Colonic mucosa (tissue), 4 donors: ENCODE measurements around the gene ZNF888. TPM values are rescaled to one million over a fixed set of nuclear protein-coding genes. Genes with fewer than 3 reads are reported as not detected.
"Not testable (repeated sequence)": the region's sequence is repeated elsewhere in the genome, so short reads cannot be mapped to it uniquely, and the experiment has no call there.

Source experiments
- DNase-seq: peaks from one replicate; pipeline ENCODE4 v3.0.0-alpha.2; 2020
- H3K27ac ChIP-seq: fragments of 200-600 bp; one replicate; pipeline ENCODE4 v1.8.0; 2021
- H3K27me3 ChIP-seq: fragments of 200-600 bp; one replicate; pipeline ENCODE4 v1.8.0; 2021
- H3K36me3 ChIP-seq: fragments of 200-600 bp; one replicate; pipeline ENCODE4 v1.8.0; 2021
- H3K4me1 ChIP-seq: fragments of 200-600 bp; one replicate; pipeline ENCODE4 v1.8.0; 2021; ENCODE audit warnings: mild to moderate bottlenecking
- H3K4me3 ChIP-seq: fragments of 200-600 bp; one replicate; pipeline ENCODE4 v1.8.0; 2021
- H3K9ac ChIP-seq, 2 donors: one replicate each; pipeline ENCODE4 v1.7.0; 2013; ENCODE audit warnings: control low read depth in 2 of 2, low read depth in 2 of 2, low read length in 2 of 2
- H3K9me3 ChIP-seq: fragments of 200-600 bp; one replicate; pipeline ENCODE4 v1.8.0; 2021
- CTCF ChIP-seq: fragments of 200-600 bp; IDR thresholded peaks from one replicate; pipeline ENCODE4 v1.8.0; 2022; ENCODE audit warnings: antibody characterized with exemption, mild to moderate bottlenecking
- intact Hi-C: fragments of 100-400 bp; cut with DNase I; formaldehyde crosslinking; loops from one replicate; pipeline ENCODE4 v1.14.1; 2022
- total RNA-seq, 2 donors: library from RNA; stranded (reverse); fragmentation: NEBNext Ultra II Directional in 1 of 2; extraction: Animal tissue kit (Norgen Biotek cat#: 25700) in 1 of 2; gene quantifications; one replicate each; pipeline ENCODE4 v1.2.1, GENCODE V29; 2021
- donor health status: healthy.
- donor health status: DM: no; HTN: no; CAD: no.
- donor health status: DM: no; HTN: no; CAD: no.

Gene ZNF888
- total RNA-seq, 2 donors from 2014 or later, result 9.5 to 17.0 TPM

DNA sequence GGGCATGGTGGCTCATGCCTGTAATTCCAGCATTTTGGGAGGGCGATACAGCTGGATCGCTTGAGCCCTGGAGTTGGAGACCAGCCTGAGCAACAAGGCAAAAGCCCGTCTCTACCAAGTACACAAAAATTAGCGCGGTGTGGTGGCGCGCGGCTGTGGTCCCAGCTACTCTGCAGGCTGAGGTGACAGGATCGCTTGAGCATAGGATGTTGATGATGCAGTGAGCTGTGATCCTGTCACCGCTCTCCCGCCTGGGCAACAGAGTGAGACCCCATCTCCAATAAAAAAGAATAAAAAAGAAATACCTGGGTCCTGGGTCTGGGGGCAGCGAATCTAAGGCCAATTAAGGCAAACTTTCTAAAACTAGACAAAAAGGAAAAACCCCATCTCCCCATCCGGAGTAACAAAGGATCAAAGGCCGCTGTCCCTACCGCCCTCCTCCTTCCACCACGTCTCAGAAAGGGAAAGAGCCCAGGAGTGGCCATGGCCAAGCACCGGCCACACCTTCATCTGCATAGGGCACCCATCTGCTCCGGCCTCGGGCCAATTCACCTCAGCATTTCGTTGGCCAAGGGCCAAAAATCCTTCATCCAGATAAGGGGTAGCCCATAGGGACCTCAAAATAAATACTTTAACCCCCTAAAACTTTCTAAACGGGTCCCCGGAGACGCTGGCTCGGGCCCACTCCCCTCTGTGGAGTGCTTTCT lies 26.6 kb downstream of the ZNF888 start:
- H3K4me1 ChIP-seq, result no peaks in the 10 kb centered on the region
- H3K27me3 ChIP-seq, result no peaks in the 10 kb centered on the region
- DNase-seq, result peak; percentile 82
- no peaks in the 10 kb centered on the region for H3K36me3 ChIP-seq
- intact Hi-C loops, result no loop called here
- no peaks in the 10 kb centered on the region for H3K9me3 ChIP-seq
- peak overlapping the region; percentile 96 for H3K27ac ChIP-seq
- H3K9ac ChIP-seq, result peak overlapping the region; percentile 77 to 88
- no peak for TF ChIP-seq CTCF
- peak overlapping the region; percentile 78 for H3K4me3 ChIP-seq

DNA sequence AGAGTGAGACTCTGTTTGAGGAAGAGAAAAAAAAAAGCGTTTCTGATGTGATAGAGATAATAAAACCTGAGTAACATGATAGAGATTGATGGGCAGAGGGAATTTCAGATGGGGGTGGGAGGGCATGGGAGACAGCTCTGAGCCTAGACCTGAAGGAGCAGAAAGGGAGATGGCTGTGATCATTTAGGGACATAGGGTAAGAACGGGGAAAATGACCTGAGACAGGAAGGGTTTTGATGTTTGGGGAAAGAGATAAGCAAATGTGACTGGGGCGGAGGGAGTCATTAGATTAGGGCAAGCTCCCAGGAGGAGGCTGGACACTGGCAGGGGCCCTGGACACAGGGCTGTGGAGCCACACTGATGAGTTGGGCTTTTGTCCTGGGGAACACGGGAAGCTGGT lies 31.9 kb downstream of the ZNF888 start:
- no peaks in the 10 kb centered on the region for H3K36me3 ChIP-seq
- intact Hi-C loops, result no loop called here
- H3K27ac ChIP-seq, result no peak overlapping the region
- no peaks in the 10 kb centered on the region for H3K9me3 ChIP-seq
- no peak for DNase-seq
- H3K9ac ChIP-seq, result no peak overlapping the region
- no peak for TF ChIP-seq CTCF
- no peaks in the 10 kb centered on the region for H3K27me3 ChIP-seq
- H3K4me3 ChIP-seq, result no peak overlapping the region
- no peaks in the 10 kb centered on the region for H3K4me1 ChIP-seq

- Histone ChIP-seq H3K36me3 (no peaks in the 10 kb centered on the region), H3K27ac (no peak overlapping the region), H3K9ac (no peak overlapping the region), H3K4me3 (no peak overlapping the region), H3K4me1 (no peaks in the 10 kb centered on the region), H3K9me3 (no peaks in the 10 kb centered on the region), H3K27me3 (no peaks in the 10 kb centered on the region)
- intact Hi-C loops, result no loop called here
- no peak for DNase-seq
- TF ChIP-seq CTCF, result no peak
These were observed 33.3 kb downstream of the ZNF888 start for GRCh38 chr19:52889931-52890330.

GRCh38 chr19:52889076-52889475 lies 34.2 kb downstream of the ZNF888 start:
- Histone ChIP-seq H3K27ac (no peak overlapping the region), H3K9me3 (no peaks in the 10 kb centered on the region), H3K4me1 (no peaks in the 10 kb centered on the region), H3K4me3 (no peak overlapping the region), H3K27me3 (no peaks in the 10 kb centered on the region), H3K9ac (no peak overlapping the region), H3K36me3 (no peaks in the 10 kb centered on the region)
- DNase-seq, result no peak
- intact Hi-C loops, result no loop called here
- TF ChIP-seq CTCF, result no peak

- Histone ChIP-seq H3K27me3 (no peaks in the 10 kb centered on the region), H3K9ac (no peak overlapping the region), H3K27ac (no peak overlapping the region), H3K4me3 (no peak overlapping the region), H3K9me3 (peaks cover 4% of the 10 kb centered on the region), H3K36me3 (peaks cover 11% of the 10 kb centered on the region), H3K4me1 (no peaks in the 10 kb centered on the region)
- intact Hi-C loops, result no loop called here
- no peak for DNase-seq
- no peak for TF ChIP-seq CTCF
These were observed 42.3 kb downstream of the ZNF888 start for GRCh38 chr19:52880895-52881389.

- H3K27ac ChIP-seq, DNase-seq, H3K4me3 ChIP-seq, H3K9me3 ChIP-seq, H3K9ac ChIP-seq, H3K36me3 ChIP-seq, H3K4me1 ChIP-seq, intact Hi-C loops, H3K27me3 ChIP-seq: not testable (repeated sequence)
These were observed 50.2 kb downstream of the ZNF888 start for GRCh38 chr19:52872996-52873395.
